HG03097 (cell line): ENCODE data around the gene CLCN2.
A peak's percentile ranks its signal among the peaks of the same experiment; 100 is the strongest.

Source experiments
- ATAC-seq: cut with Tn5 transposase; IDR thresholded peaks from one replicate; pipeline ENCODE4 v1.9.1; 2021; ENCODE audit not compliant: unreplicated experiment, low FRiP score

CLCN2 gene

GRCh38 chr3:184361932-184362667, 695 bp upstream of the CLCN2 start:
- ATAC-seq, result peak; percentile 3

DNA sequence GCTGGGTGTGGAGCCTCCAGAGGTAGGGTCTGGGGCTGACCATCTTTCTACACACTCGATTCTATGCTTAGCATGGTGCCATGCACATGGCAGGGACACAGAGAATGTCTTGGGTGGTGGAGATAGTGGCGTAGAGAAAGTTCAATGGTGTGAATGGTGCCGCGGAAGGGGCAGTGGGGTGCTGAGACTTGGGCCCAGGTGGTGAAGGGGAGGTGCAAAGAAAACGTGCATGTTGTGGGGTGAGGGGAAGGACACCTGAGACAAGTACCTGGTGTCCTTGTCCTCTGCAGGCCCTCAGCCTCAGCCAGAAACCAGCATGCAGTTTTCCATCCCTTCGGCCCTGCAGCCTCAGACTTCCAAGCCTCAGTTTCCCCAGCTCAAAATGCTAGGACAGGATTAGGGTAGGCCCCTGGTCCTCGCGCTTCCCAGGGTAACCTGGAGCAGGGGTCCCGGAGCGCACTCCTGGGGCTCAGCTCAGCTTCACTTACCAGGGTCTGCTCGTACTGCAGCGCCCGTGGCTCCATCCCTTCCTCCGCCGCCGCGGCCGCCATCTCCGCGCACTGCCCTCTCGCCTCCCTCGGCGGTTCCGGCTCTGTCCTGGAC, 375 bp downstream of the CLCN2 start:
- peak; percentile 2 for ATAC-seq

DNA sequence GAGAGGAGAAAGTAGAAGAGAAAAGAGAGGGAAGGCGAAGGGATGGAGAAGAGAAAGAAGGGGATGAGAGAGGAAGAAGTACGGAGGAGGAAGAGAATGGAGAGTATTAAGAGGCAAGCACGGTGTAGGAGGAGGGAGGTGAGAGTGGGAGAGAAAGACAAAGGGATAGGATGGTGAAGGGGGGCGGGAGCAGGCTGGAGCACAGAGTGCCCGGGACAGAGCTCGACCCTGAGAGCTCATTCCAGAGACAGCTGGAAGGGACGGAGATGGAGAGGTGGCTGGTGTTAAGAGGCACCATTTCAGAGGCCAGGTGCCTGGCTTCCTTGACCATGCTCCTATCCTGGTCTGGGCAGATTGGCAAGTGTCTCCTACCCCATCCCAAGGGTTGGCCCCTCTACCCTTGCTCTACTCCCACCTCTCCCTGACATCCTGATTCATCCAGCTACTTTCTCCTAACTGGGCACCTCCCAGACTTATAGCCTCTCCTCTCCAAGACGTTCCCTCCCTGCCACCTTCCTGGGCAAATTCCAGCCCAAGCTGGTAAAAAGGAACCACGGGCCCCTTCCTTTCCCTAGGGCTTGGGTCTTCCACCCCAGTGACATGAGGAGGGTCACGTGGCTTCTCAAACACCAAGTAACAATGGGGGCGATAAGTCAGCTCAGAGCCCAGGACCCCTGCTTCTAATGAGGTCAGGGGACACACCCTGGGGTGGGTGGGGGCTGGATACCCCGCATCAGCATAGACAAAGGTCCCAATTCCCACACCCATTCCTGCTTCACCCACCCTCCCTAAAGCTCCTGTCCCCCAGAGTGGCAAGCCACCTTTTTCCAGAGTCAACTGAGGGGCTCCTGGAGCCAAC, 1.1 kb downstream of the CLCN2 start:
- no peak for ATAC-seq

DNA sequence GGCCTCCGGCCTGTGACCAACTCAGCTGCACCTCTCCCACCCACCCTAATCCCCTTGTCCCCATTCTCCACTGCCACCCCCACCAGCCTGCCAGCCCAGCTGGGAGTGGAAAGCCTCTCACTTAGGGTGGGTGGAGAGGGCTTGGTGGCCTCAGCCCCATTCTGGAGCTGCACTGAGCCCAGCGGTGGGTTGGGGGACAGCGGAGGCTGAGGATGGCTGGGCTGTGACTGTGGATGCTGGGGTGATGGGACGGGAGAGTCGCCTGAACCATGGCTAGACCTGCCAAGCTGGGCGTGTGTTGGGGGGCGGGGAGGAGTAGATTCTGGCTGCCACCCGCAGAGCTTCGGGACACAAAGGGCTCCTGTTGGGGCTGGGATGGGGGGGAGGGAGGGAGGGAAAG, 1.8 kb downstream of the CLCN2 start:
- no peak for ATAC-seq

DNA sequence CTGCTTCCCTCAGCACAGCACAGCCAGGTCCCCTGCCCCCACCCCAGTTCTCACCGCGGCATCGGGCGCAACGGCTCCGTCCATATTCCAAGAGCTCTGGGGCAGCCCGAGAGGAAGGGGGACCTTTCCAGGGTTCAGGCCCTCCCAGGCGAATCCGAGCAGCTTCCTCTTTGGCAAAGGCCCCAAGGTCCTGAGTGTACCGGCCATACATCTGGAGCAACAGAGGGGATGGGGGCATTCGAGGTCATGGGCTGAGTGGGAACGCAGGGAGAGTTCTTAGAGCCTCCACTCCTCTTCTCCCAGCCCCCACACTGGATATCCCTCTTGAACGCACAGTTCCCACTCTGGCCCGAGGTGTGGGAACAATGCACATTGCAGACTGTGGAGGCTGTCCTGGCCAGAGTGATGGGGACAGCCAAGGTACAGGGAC, 2.5 kb downstream of the CLCN2 start:
- ATAC-seq, result no peak

DNA sequence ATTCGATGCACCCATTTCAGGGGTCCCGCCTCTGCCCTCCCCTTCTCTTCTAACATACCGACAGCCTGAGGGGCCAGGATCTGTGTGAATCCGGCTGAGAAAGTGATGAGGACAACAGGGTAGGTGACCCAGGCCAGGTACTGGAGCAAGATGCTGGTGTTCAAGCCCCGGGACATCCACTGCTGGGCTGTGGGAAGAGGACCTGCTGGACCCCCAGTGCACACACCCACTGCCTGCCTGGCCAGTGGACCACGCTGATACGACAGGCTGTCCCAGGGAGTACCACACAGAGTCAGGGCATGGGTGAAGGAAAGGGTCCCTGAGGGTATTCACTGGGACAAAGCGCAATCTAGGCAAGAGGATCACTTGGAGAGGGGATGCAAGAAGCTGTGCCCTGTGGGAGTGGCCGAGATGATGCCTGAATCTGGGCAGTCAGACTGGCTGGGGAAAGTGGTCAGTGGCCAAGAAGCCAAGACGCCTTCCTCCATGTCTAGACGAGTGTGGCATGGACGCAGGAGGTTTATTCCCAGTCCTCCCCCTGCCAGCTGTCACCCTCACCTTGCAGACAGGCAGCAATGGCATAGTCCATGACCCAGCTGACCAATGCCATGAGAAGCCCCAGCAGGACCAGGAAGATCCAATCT, 3.2 kb downstream of the CLCN2 start:
- no peak for ATAC-seq

- no peak for ATAC-seq
Measured at GRCh38 chr3:184357248-184358123, 3.9 kb downstream of the CLCN2 start.

DNA sequence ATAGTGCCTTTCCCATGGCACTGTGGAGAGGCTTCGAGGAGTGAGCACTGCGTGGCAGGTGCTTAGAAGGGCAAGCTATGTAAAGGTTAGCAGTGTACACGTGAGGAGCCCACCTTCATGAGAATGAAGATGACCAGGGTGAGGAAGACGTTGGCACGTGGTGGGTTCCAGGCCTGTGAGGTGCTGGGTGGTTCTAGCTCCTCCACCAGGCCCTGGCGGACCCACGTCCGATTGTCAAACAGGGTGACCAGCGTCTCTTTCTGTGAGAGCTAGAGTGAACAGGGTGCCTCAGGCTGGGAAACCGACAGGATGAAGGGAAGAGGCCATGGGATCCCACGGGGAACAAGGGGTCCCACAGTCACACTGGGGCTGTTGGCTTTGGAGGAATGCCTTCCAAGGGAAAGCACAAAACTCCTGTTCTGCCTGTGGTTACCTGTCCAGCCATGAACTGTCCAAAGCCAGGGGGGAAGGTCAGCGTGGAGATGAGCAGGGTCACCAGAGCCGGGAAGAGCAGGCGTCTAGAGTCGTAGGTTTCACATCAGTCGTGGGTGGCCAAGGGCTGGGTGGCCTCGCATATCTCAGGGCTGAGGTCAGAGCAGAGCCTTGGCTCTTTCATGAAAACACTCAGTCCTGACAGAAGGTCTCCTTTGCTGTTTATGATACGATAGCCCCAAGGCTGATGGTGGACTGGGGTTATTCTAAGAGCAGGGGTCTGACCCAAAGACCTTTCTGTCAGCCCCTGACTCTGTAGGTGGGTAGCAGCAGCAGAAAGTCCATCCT, 6.0 kb downstream of the CLCN2 start:
- ATAC-seq, result no peak

GRCh38 chr3:184354754-184355153, 6.7 kb downstream of the CLCN2 start:
- no peak for ATAC-seq

DNA sequence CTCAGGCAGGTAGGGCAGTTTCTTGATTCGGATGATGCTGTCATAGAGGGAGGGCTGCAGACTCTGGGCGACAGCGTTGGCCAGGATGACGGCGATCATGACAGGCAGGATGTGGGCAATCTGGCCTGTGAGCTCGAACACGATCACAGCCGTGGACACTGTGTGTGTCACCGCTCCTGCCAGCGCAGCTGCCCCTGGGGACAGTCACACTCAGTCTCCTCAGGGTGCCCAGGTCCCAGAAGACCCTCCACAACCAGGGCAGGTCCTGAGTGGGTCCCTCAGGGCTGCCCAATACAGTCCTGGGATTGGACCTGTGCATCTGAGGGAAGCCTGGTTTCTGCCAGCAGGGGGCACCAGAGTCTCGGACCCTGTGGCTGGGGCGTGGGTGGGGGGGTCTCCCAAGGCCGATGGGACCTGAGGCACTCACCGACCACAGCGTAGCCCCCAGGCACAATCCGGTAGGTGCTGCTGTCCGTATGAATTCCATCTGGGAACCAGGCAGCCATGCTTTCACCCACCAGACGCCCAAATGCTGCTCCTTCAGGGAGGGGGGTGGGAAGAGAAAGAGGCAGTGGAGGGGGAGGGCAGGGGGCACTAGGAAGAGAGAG, 7.2 kb downstream of the CLCN2 start:
- ATAC-seq, result no peak

DNA sequence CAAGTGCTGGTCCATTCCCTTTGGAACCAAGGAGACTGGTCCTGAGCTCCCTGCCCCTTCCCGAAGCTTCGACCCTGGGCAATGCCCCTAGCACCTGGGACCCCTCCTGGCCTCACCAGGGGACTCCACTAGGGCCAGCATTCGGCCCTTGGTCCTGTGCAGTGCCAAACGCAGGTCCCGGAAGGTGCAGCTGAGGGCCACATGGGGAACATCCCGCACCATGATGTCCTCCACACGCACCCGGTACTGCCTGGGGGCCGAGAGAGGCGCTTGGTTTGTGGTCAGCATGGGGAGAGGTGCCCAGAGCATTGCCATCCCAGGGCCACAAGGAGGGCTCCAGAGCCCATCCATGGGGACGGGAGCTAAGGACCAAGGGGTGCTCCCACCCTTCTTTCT, 7.9 kb downstream of the CLCN2 start:
- ATAC-seq, result no peak

DNA sequence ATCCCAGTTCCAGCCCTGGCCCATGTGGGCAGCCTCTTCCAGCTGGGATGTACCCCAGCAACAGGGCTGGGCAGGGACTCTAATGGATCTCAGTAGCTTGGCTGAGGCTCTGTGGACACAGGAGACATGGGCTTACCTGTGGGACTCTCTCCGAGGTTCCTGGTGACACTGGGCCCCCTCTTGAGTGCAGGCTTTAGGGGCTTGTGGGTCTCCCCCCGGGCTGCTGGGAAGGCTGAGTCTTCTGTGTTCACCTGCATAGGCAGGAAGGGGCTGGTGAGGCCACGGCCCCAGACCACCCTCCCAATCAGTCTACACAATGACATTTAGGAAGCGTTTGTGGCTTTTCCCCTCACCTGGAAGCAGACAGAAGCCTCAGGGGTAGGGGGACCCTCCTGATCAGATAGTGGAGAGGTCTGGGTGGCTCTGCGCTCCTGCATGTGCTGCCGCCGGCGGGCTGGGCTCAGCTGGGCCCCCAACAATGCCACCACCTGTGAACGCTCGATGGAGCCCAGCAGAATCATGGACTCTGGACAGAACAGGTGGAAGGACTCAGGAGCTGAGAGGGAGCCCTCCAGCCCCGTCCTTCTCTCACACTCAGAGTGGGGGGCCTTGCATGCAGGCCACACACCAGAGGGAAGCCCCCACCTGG, 8.4 kb downstream of the CLCN2 start:
- no peak for ATAC-seq

DNA sequence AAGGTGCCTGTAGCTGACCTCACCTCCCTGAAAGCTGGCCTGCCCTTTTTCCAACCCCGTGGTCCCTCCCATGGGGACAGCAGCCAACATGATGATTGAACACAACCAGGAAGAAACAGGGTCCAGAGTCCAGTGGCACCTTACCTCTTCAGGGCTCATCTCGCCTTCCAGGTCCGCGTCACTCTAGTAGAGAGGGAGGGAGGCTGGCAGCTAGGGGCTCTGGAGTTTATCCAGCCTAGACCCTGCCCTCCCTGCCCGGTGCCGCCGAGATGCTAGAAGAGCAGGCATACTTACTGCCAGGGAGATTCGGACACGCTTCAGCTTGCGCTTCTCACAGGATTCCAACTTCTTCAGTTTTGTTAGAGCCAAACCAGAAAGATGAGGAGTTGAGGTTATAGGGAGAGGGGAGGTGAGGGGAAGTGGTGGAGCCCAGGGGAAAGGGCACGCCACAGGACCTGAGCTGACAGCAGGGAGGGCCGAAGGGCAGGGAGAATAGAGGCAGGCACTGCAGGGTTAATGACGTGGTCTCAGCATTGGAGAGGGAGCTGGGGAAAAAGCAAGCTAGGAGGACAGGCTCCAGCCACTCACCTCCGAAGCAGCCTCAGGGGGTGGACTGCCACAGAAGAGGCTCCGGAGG, 9.1 kb downstream of the CLCN2 start:
- no peak for ATAC-seq

GRCh38 chr3:184351511-184352148, 9.8 kb downstream of the CLCN2 start:
- no peak for ATAC-seq

GRCh38 chr3:184350618-184351017, 10.8 kb downstream of the CLCN2 start:
- ATAC-seq, result no peak

- ATAC-seq, result no peak
Measured at GRCh38 chr3:184349563-184350470, 11.6 kb downstream of the CLCN2 start.

GRCh38 chr3:184348057-184348382, 13.4 kb downstream of the CLCN2 start:
- no peak for ATAC-seq
